SK-N-SH treated with all-trans-retinoic acid at 6 μM for 48 hours (cell line): ENCODE data around the gene FRMD5.

Source experiments
- BACH2 ChIP-seq: fragments of 250-450 bp; sonication (Bioruptor Pico); IDR thresholded peaks from 2 replicates; pipeline ENCODE4 v1.9.0; 2021; ENCODE audit warnings: mild to moderate bottlenecking, borderline replicate concordance
- CSDC2 ChIP-seq: fragments of 250-450 bp; sonication (Bioruptor Pico); IDR thresholded peaks from 2 replicates; pipeline ENCODE4 v1.5.0; 2020; ENCODE audit warnings: mild to moderate bottlenecking, moderate library complexity
- GLIS3 ChIP-seq: fragments of 250-450 bp; sonication (Bioruptor Pico); IDR thresholded peaks from 2 replicates; pipeline ENCODE4 v1.5.0; 2020; ENCODE audit warnings: mild to moderate bottlenecking, moderate library complexity
- OSR1 ChIP-seq: fragments of 250-450 bp; sonication (Bioruptor Pico); IDR thresholded peaks from 2 replicates; pipeline ENCODE4 v1.8.0; 2022; ENCODE audit warnings: moderate library complexity, mild to moderate bottlenecking, inconsistent platforms
- PATZ1 ChIP-seq: fragments of 250-450 bp; sonication (Bioruptor Pico); IDR thresholded peaks from 2 replicates; pipeline ENCODE4 v1.8.0; 2020; ENCODE audit warnings: mild to moderate bottlenecking, moderate library complexity, borderline replicate concordance
- SNAI2 ChIP-seq: fragments of 250-450 bp; sonication (Bioruptor Pico); IDR thresholded peaks from 2 replicates; pipeline ENCODE4 v1.5.0; 2020; ENCODE audit warnings: mild to moderate bottlenecking, moderate library complexity
- TCF4 ChIP-seq: fragments of 250-450 bp; sonication (Bioruptor Pico); IDR thresholded peaks from 2 replicates; pipeline ENCODE4 v1.8.0; 2021; ENCODE audit warnings: mild to moderate bottlenecking, moderate library complexity, borderline replicate concordance
- TOX ChIP-seq: fragments of 250-450 bp; sonication (Bioruptor Pico); IDR thresholded peaks from 2 replicates; pipeline ENCODE4 v1.8.0; 2021; ENCODE audit warnings: mild to moderate bottlenecking, moderate library complexity, borderline replicate concordance
- ZC3H10 ChIP-seq: fragments of 250-450 bp; sonication (Bioruptor Pico); IDR thresholded peaks from 2 replicates; pipeline ENCODE4 v1.5.1; 2021; ENCODE audit warnings: mild to moderate bottlenecking, moderate library complexity
- ZFP3 ChIP-seq: fragments of 250-450 bp; sonication (Bioruptor Pico); IDR thresholded peaks from 2 replicates; pipeline ENCODE4 v1.5.0; 2020; ENCODE audit warnings: mild to moderate bottlenecking, moderate library complexity
- ZFP30 ChIP-seq: fragments of 450-650 bp; formaldehyde crosslinking; IDR thresholded peaks from 2 replicates; pipeline ENCODE4 v1.5.0; 2022; ENCODE audit warnings: mild to moderate bottlenecking, moderate library complexity
- TF ChIP-seq, protein P1 (sequence below): fragments of 250-450 bp; sonication (Bioruptor Pico); IDR thresholded peaks from 2 replicates; pipeline ENCODE4 v1.8.0; 2021; ENCODE audit warnings: low read depth, mild to moderate bottlenecking, moderate library complexity, borderline replicate concordance
- TF ChIP-seq, protein P2 (sequence below): fragments of 250-450 bp; sonication (Bioruptor Pico); IDR thresholded peaks from 2 replicates; pipeline ENCODE4 v1.5.1; 2021; ENCODE audit warnings: mild to moderate bottlenecking, moderate library complexity
- TF ChIP-seq, protein P3 (sequence below): fragments of 250-450 bp; sonication (Bioruptor Pico); IDR thresholded peaks from 2 replicates; pipeline ENCODE4 v1.5.0; 2020; ENCODE audit warnings: mild to moderate bottlenecking, moderate library complexity

DNA sequence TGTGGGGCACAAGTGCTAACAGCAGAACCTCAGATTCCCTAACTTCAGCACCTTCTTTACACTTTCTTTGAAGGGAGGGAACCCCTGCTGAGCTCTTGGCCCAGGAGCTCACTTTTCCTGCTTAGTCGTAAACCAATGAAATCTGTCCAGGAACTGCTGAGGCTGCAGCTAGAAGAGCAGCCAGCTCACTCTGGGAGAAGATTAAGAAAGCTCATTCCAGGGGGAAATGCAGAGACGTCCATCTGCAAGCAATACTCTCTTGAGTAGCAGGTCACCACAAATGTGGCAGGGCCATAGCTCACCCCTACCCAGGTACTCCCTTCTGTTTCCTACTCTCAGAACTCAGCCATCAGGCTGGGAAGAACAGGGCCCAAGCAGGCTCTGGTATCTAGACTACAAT lies 265.0 kb downstream of the FRMD5 start:
- TF ChIP-seq, protein P1, sequence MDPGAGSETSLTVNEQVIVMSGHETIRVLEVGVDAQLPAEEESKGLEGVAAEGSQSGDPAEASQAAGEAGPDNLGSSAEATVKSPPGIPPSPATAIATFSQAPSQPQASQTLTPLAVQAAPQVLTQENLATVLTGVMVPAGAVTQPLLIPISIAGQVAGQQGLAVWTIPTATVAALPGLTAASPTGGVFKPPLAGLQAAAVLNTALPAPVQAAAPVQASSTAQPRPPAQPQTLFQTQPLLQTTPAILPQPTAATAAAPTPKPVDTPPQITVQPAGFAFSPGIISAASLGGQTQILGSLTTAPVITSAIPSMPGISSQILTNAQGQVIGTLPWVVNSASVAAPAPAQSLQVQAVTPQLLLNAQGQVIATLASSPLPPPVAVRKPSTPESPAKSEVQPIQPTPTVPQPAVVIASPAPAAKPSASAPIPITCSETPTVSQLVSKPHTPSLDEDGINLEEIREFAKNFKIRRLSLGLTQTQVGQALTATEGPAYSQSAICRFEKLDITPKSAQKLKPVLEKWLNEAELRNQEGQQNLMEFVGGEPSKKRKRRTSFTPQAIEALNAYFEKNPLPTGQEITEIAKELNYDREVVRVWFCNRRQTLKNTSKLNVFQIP: no peak
- TF ChIP-seq, protein P2, sequence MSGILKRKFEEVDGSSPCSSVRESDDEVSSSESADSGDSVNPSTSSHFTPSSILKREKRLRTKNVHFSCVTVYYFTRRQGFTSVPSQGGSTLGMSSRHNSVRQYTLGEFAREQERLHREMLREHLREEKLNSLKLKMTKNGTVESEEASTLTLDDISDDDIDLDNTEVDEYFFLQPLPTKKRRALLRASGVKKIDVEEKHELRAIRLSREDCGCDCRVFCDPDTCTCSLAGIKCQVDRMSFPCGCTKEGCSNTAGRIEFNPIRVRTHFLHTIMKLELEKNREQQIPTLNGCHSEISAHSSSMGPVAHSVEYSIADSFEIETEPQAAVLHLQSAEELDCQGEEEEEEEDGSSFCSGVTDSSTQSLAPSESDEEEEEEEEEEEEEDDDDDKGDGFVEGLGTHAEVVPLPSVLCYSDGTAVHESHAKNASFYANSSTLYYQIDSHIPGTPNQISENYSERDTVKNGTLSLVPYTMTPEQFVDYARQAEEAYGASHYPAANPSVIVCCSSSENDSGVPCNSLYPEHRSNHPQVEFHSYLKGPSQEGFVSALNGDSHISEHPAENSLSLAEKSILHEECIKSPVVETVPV (CRISPR knock-in tag): no peak
- TF ChIP-seq CSDC2 (CRISPR knock-in tag) (no peak), PATZ1 (CRISPR knock-in tag) (no peak), GLIS3 (CRISPR knock-in tag) (no peak), ZFP3 (CRISPR knock-in tag) (no peak), TOX (CRISPR knock-in tag) (no peak), ZFP30 (CRISPR knock-in tag) (no peak), ZC3H10 (CRISPR knock-in tag) (no peak), BACH2 (CRISPR knock-in tag) (no peak), SNAI2 (CRISPR knock-in tag) (no peak), TCF4 (CRISPR knock-in tag) (no peak), OSR1 (CRISPR knock-in tag) (no peak)
- TF ChIP-seq, protein P3, sequence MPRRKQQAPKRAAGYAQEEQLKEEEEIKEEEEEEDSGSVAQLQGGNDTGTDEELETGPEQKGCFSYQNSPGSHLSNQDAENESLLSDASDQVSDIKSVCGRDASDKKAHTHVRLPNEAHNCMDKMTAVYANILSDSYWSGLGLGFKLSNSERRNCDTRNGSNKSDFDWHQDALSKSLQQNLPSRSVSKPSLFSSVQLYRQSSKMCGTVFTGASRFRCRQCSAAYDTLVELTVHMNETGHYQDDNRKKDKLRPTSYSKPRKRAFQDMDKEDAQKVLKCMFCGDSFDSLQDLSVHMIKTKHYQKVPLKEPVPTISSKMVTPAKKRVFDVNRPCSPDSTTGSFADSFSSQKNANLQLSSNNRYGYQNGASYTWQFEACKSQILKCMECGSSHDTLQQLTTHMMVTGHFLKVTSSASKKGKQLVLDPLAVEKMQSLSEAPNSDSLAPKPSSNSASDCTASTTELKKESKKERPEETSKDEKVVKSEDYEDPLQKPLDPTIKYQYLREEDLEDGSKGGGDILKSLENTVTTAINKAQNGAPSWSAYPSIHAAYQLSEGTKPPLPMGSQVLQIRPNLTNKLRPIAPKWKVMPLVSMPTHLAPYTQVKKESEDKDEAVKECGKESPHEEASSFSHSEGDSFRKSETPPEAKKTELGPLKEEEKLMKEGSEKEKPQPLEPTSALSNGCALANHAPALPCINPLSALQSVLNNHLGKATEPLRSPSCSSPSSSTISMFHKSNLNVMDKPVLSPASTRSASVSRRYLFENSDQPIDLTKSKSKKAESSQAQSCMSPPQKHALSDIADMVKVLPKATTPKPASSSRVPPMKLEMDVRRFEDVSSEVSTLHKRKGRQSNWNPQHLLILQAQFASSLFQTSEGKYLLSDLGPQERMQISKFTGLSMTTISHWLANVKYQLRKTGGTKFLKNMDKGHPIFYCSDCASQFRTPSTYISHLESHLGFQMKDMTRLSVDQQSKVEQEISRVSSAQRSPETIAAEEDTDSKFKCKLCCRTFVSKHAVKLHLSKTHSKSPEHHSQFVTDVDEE (CRISPR knock-in tag): no peak
